H1 (cell line): ENCODE measurements around the gene MTAP. TPM values are rescaled to one million over a fixed set of nuclear protein-coding genes. Genes with fewer than 3 reads are reported as not detected.
A peak's percentile ranks its signal among the peaks of the same experiment; 100 is the strongest.

Experiments used
- CTCF ChIA-PET: fragments of 300-600 bp; sonication (Branson Sonifier 250); formaldehyde crosslinking; loops from one replicate; lab custom pipeline; 2021; ENCODE audit not compliant: partially characterized antibody; lab: Charles Lee
- POLR2A ChIA-PET: fragments of 300-600 bp; sonication (Branson Sonifier 250); formaldehyde crosslinking; loops from one replicate; lab custom pipeline; 2021; ENCODE audit warnings: inconsistent platforms; ENCODE audit not compliant: partially characterized antibody; lab: Charles Lee
- DNase-seq, 2 experiments: peaks; one replicate each; pipeline versions ENCODE4 v3.0.0 to v3.0.0-alpha.2; 2010 to 2022; ENCODE audit warnings: low spot score in 2 of 2, low read depth in 1 of 2, mixed read lengths in 1 of 2
- FAIRE-seq: peaks from 2 replicates; lab custom pipeline; 2011; peaks lifted over from hg19 to GRCh38; lab: Jason Lieb, UNC
- H2AFZ ChIP-seq: 2 replicates; pipeline ENCODE4 v1.8.1; 2012; ENCODE audit warnings: low read length, inconsistent platforms
- H2AK5ac ChIP-seq: 2 replicates; pipeline ENCODE4 v1.6.1; 2013; ENCODE audit warnings: low read depth, low read length
- H2BK120ac ChIP-seq: replicated peaks from 2 replicates; pipeline ENCODE3; 2013; ENCODE audit warnings: low read depth, low read length, inconsistent platforms
- H2BK12ac ChIP-seq: 2 replicates; pipeline ENCODE4 v1.6.1; 2013; ENCODE audit warnings: low read depth, low read length
- H2BK15ac ChIP-seq: 2 replicates; pipeline ENCODE4 v1.6.1; 2013; ENCODE audit warnings: low read length
- H2BK20ac ChIP-seq: 2 replicates; pipeline ENCODE4 v1.6.1; 2013; ENCODE audit warnings: low read length
- H2BK5ac ChIP-seq: 2 replicates; pipeline ENCODE4 v1.6.1; 2013; ENCODE audit warnings: low read depth, low read length
- H3K14ac ChIP-seq: 2 replicates; pipeline ENCODE4 v1.6.1; 2013; ENCODE audit warnings: inconsistent platforms; ENCODE audit not compliant: insufficient read length
- H3K18ac ChIP-seq: 2 replicates; pipeline ENCODE4 v1.6.1; 2013; ENCODE audit warnings: low read length; ENCODE audit errors: extremely low read depth
- H3K23ac ChIP-seq: 2 replicates; pipeline ENCODE4 v1.6.1; 2013; ENCODE audit warnings: inconsistent platforms; ENCODE audit not compliant: insufficient read length
- H3K23me2 ChIP-seq: 2 replicates; pipeline ENCODE4 v1.6.1; 2013; ENCODE audit warnings: low read depth, low read length
- H3K27ac ChIP-seq: 2 replicates; pipeline ENCODE4 v1.6.1; 2011; ENCODE audit warnings: low read depth, low read length, inconsistent platforms
- H3K27me3 ChIP-seq, 4 experiments: replicated peaks in 1 of 4; 1 replicate in 1 of 4; 2 replicates in 3 of 4; pipeline versions ENCODE4 v1.6.1 to v1.8.1; 2011 to 2013; ENCODE audit warnings: low read length in 3 of 4, mild to moderate bottlenecking in 3 of 4, inconsistent platforms in 2 of 4, mixed read lengths in 2 of 4, moderate library complexity in 1 of 4; ENCODE audit not compliant: control insufficient read depth in 3 of 4, insufficient read depth in 3 of 4; ENCODE audit errors: extremely low read depth in 1 of 4
- H3K36me3 ChIP-seq, 4 experiments: 2 replicates each; pipeline versions ENCODE4 v1.6.1 to v1.8.1; 2011 to 2013; ENCODE audit warnings: mild to moderate bottlenecking in 4 of 4, low read length in 3 of 4, moderate library complexity in 2 of 4, control low read depth in 1 of 4, inconsistent platforms in 1 of 4; ENCODE audit not compliant: insufficient read depth in 4 of 4, control insufficient read depth in 2 of 4
- H3K4ac ChIP-seq: replicated peaks from 2 replicates; pipeline ENCODE3; 2013; ENCODE audit warnings: low read length, low read depth, mixed read lengths, inconsistent platforms; ENCODE audit not compliant: insufficient read length
- H3K4me1 ChIP-seq, 4 experiments: replicated peaks in 1 of 4; 1 replicate in 1 of 4; 2 replicates in 3 of 4; pipeline versions ENCODE4 v1.6.1 to v1.8.1; 2011 to 2013; ENCODE audit warnings: low read length in 3 of 4, inconsistent platforms in 2 of 4, mixed read lengths in 1 of 4; ENCODE audit not compliant: insufficient read depth in 4 of 4, control insufficient read depth in 3 of 4
- H3K4me2 ChIP-seq, 2 experiments: 2 replicates each; pipeline versions ENCODE4 v1.6.1 to v1.8.1; 2011 to 2013; ENCODE audit warnings: low read depth in 2 of 2, low read length in 2 of 2, control low read depth in 1 of 2, inconsistent platforms in 1 of 2, mild to moderate bottlenecking in 1 of 2; ENCODE audit not compliant: insufficient read depth in 1 of 2
- H3K4me3 ChIP-seq, 4 experiments: fragments of 200-600, 300-600 bp in 1 of 4; sonication (generic), shearing (Covaris generic), sonication (Bioruptor Twin) in 1 of 4; 2 replicates each; pipeline versions ENCODE4 v1.5.1 to v1.8.1; 2011 to 2016; ENCODE audit warnings: low read length in 4 of 4, low read depth in 3 of 4, control low read depth in 2 of 4, inconsistent platforms in 2 of 4, mild to moderate bottlenecking in 2 of 4, mixed read lengths in 1 of 4, moderate library complexity in 1 of 4; ENCODE audit not compliant: insufficient read depth in 2 of 4; ENCODE audit errors: extremely low read depth in 1 of 4
- H3K56ac ChIP-seq: replicated peaks from 2 replicates; pipeline ENCODE3; 2013; ENCODE audit warnings: low read depth, mild to moderate bottlenecking, mixed read lengths, low read length, inconsistent platforms; ENCODE audit not compliant: insufficient read length
- H3K79me1 ChIP-seq: 2 replicates; pipeline ENCODE4 v1.6.1; 2013; ENCODE audit warnings: low read depth, low read length, control low read depth
- H3K79me2 ChIP-seq, 2 experiments: 2 replicates each; pipeline versions ENCODE4 v1.6.1 to v1.8.1; 2012 to 2013; ENCODE audit warnings: low read length in 2 of 2, mild to moderate bottlenecking in 2 of 2, inconsistent platforms in 1 of 2; ENCODE audit not compliant: insufficient read depth in 2 of 2, control insufficient read depth in 1 of 2
- H3K9ac ChIP-seq, 4 experiments: replicated peaks in 1 of 4; 1 replicate in 1 of 4; 2 replicates in 3 of 4; pipeline versions ENCODE4 v1.6.1 to v1.8.1; 2011 to 2013; ENCODE audit warnings: low read depth in 3 of 4, low read length in 3 of 4, control low read depth in 2 of 4, mild to moderate bottlenecking in 2 of 4, moderate library complexity in 2 of 4, inconsistent platforms in 1 of 4; ENCODE audit errors: extremely low read depth in 1 of 4
- H3K9me3 ChIP-seq, 2 experiments: 2 replicates each; pipeline versions ENCODE4 v1.6.1 to v1.8.1; 2012 to 2013; ENCODE audit warnings: mild to moderate bottlenecking in 2 of 2, moderate library complexity in 2 of 2, control low read depth in 1 of 2, inconsistent platforms in 1 of 2, low read depth in 1 of 2, low read length in 1 of 2, mixed read lengths in 1 of 2; ENCODE audit not compliant: insufficient read depth in 2 of 2
- H4K20me1 ChIP-seq, 2 experiments: replicated peaks in 1 of 2; 2 replicates each; pipeline versions ENCODE3 to v1.8.1; 2011 to 2013; ENCODE audit warnings: inconsistent platforms in 2 of 2, low read length in 2 of 2, mild to moderate bottlenecking in 1 of 2; ENCODE audit not compliant: insufficient read depth in 2 of 2, control insufficient read depth in 1 of 2
- H4K5ac ChIP-seq: 2 replicates; pipeline ENCODE4 v1.6.1; 2013; ENCODE audit warnings: low read length, low read depth, mixed read lengths, inconsistent platforms; ENCODE audit not compliant: insufficient read length
- H4K8ac ChIP-seq: 2 replicates; pipeline ENCODE4 v1.8.0; 2013; ENCODE audit warnings: mild to moderate bottlenecking, moderate library complexity, low read length, inconsistent platforms; ENCODE audit not compliant: insufficient read depth; ENCODE audit errors: extremely low read depth
- H4K91ac ChIP-seq: replicated peaks from 2 replicates; pipeline ENCODE3; 2013; ENCODE audit warnings: low read length, mixed read lengths, inconsistent platforms; ENCODE audit not compliant: insufficient read length
- BCL11A ChIP-seq, 2 experiments: IDR thresholded peaks; one replicate each; pipeline ENCODE4 v1.6.1; 2011; ENCODE audit warnings: low read depth in 2 of 2, low read length in 2 of 2, mild to moderate bottlenecking in 2 of 2
- CEBPB ChIP-seq: IDR thresholded peaks from 2 replicates; pipeline ENCODE4 v1.6.1; 2012; ENCODE audit warnings: low read depth, low read length
- WGBS, 2 experiments: shearing (Covaris generic) in 1 of 2; methylation state at CpG; one replicate each; pipeline versions ENCODE4 v1.1.6 to v1.1.7; 2013 to 2015; ENCODE audit warnings: low lambda C conversion rate in 2 of 2, mixed read lengths in 2 of 2, inconsistent platforms in 1 of 2, low coverage in 1 of 2, missing lambda C conversion rate in 1 of 2; ENCODE audit not compliant: insufficient replicate concordance in 2 of 2, insufficient coverage in 1 of 2, insufficient read length in 1 of 2; ENCODE audit errors: extremely low coverage in 1 of 2, missing lambda C conversion rate in 1 of 2; 5-methylcytosine and 5-hydroxymethylcytosine counted together
- polyA plus RNA-seq, 7 experiments: library from polyadenylated mRNA; depleted of rRNA in 3 of 7; stranded (reverse) in 5 of 7; unstranded in 2 of 7; fragments of >200 nt in 5 of 7; fragments of 200-250 nt in 2 of 7; gene quantifications; 1 replicate in 5 of 7; 2 replicates in 1 of 7; 4 replicates in 1 of 7; pipeline versions ENCODE4 v1.2.1 to v1.2.3, GENCODE V29; 2011 to 2013; ENCODE audit warnings: missing spikeins in 2 of 7, mixed read lengths in 2 of 7
- total RNA-seq: library from RNA; stranded (reverse); fragmentation: NEBNext Ultra II Directional; extraction: Animal tissue kit (Norgen Biotek cat#: 25700); gene quantifications from 2 replicates; pipeline ENCODE4 v1.2.1, GENCODE V29; 2021

Gene MTAP
- total and polyA plus RNA-seq, 2 of the 8 experiments (the other 6 are each of a cell fraction or from before 2014, with no cell fraction given) = 16.4 to 100 TPM

GRCh38 chr9:21831841-21832509 is 29.5 kb downstream of the MTAP start:
- Histone ChIP-seq H3K14ac (no peak overlapping the region), H3K27me3 (no peaks in the 10 kb centered on the region), H2AK5ac (no peak overlapping the region), H3K4me3 (no peak overlapping the region), H3K27ac (no peak overlapping the region), H2BK120ac (no peak overlapping the region), H4K20me1 (peaks cover 4 to 6% of the 10 kb centered on the region in 2 experiments), H3K18ac (no peak overlapping the region), H3K23me2 (no peaks in the 10 kb centered on the region), H2BK15ac (no peak overlapping the region), H2AFZ (no peak overlapping the region), H4K5ac (no peak overlapping the region), H4K8ac (no peak overlapping the region), H3K79me1 (peaks cover 8% of the 10 kb centered on the region), H2BK5ac (no peak overlapping the region), H3K36me3 (peaks cover 2 to 80% (median 50%) of the 10 kb centered on the region in 4 experiments; a peak in 6 of 8 replicates), H2BK12ac (no peak overlapping the region), H3K4me1 (no peaks in the 10 kb centered on the region), H3K4me2 (no peak overlapping the region), H3K4ac (no peak overlapping the region), H3K56ac (no peak overlapping the region), H3K79me2 (peaks cover 0 to 65% of the 10 kb centered on the region in 2 experiments; a peak in 2 of 4 replicates), H3K9me3 (no peaks in the 10 kb centered on the region), H3K9ac (no peak overlapping the region), H4K91ac (no peak overlapping the region), H2BK20ac (no peak overlapping the region), H3K23ac (no peak overlapping the region)
- POLR2A ChIA-PET = interaction anchor here (0.6 kb wide), 1 partner anchor 1631 kb away, joined by 3 read pairs; no protein-coding TSS in a partner anchor
- CTCF ChIA-PET = no interaction called here
- 86% methylated on average over 8 of the region's 8 CpGs; no CpG with 5 or more reads in 1 of the 2 experiments for WGBS, 2 experiments
- FAIRE-seq = no peak
- no peak for DNase-seq
- TF ChIP-seq BCL11A (IDR thresholded peaks at IDR 0.05; ENCODE audit: low read depth in 2 of 2, low read length in 2 of 2) (no peak), CEBPB (peak; percentile 49; the same call in 1 of the 2 replicates)
